Stimulated activated CD8-positive, alpha-beta memory T cell treated with anti-CD3 and anti-CD28 coated beads, Interleukin-15, amount 100 ng/mL, for 4 hours (primary cell): ENCODE data around the gene DGCR8.
"Not testable (repeated sequence)": the region's sequence is repeated elsewhere in the genome, so short reads cannot be mapped to it uniquely, and the experiment has no call there.

Source experiments
- DNase-seq, 2 donors: peaks; one replicate each; pipeline ENCODE4 v3.0.0-alpha.2; 2020; ENCODE audit warnings: low read depth in 2 of 2

The DGCR8 gene

GRCh38 chr22:20152464-20152890, 72.4 kb downstream of the DGCR8 start:
- DNase-seq: no peak

- no peak for DNase-seq
Observed at GRCh38 chr22:20153945-20154344, 73.9 kb downstream of the DGCR8 start.

GRCh38 chr22:20154602-20155187, 74.7 kb downstream of the DGCR8 start:
- DNase-seq: no peak

GRCh38 chr22:20155330-20156041, 75.4 kb downstream of the DGCR8 start:
- no peak for DNase-seq

- no peak for DNase-seq
Observed at GRCh38 chr22:20156042-20156389, 76.0 kb downstream of the DGCR8 start.

- peak; percentile 64 to 72 for DNase-seq
Observed at GRCh38 chr22:20156611-20157429, 76.8 kb downstream of the DGCR8 start.

- DNase-seq: no peak
Observed at GRCh38 chr22:20157430-20158183, 77.6 kb downstream of the DGCR8 start.

GRCh38 chr22:20158391-20159036, 78.5 kb downstream of the DGCR8 start:
- no peak for DNase-seq

GRCh38 chr22:20159076-20159475, 79.0 kb downstream of the DGCR8 start:
- no peak for DNase-seq

- DNase-seq: not testable (repeated sequence)
Observed at GRCh38 chr22:20159531-20159930, 79.5 kb downstream of the DGCR8 start.

- no peak for DNase-seq
Observed at GRCh38 chr22:20160041-20160440, 80.0 kb downstream of the DGCR8 start.
